GF-D8 (cell line): ENCODE results near the gene IL1B.

Experiments used
- DNase-seq: peaks from one replicate; lab custom pipeline; 2025; lab: John Stamatoyannopoulos, UW

Gene IL1B

DNA sequence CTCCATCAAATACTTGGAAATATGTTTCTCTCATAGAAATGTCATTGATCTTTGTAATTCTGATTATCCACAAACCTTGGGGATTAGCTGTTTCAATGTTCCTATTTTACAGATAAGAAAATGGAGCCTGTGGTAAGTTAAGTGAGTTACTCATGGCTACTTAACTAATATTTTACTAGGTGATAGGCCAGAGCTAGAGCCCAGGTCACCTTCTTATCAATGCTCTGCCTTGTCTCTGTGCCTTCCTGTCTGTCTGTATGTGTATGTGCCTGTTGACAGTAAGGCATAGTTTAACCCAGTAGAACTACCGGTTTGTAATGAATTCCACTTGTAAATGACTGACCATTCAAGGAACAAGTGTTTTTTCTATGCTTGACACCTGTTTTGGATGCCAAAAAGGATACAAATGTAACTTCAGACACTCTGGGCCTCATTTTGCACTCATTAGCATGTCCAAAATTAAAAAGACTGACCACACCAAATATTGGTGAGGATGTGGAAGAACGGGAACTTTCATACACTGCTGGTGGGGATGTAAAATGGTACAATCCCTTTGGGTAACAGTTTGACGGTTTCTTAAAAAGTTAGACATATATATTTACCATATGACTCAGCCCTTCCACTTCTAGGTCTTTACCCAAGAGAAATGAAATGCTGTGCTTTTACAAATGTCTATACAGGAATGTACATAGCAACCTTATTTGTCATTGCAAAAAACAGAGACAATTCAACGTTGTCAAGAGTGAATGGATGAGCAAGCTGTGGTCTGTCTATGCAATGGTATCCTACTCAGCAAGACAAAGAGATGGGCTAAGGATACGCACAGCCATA lies 32.7 kb downstream of the IL1B start:
- DNase-seq, result no peak

DNA sequence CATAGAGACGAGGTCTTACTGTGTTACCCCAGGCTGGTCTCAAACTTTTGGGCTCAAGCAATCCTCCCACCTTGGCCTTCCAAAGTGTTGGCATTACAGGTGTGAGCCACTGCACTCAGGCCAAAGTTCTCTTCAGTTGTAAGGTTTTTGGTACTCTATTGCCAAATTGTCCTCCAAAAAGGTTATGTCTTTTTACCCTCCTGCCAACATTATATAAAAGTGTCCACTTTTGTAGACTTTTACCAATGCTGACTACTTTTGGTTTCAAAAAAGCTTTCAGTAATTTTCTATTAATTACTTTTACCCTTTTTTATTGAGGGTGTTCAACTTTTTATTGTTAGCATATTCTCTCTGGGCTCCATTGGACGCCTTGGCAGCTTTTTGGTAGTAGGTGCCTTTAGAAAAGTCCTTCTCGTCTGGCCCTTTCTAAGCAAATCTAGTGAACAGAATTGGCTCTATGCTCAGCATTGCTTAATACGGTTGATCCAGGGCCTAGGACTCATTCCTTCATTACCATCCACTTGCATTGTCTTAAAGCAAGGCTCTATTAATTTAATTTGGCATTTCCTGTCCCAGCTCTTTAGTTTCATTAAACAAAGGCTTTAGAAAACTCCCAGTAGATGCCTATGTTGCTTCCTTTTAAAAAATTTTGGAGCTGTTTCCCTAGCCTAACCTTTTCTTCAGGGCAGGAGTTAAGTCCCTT lies 35.5 kb downstream of the IL1B start:
- no peak for DNase-seq

- DNase-seq, result peak; percentile 61
Observed at GRCh38 chr2:112798979-112799975, 37.3 kb downstream of the IL1B start.

- no peak for DNase-seq
Observed at GRCh38 chr2:112796486-112796885, 40.1 kb downstream of the IL1B start.

DNA sequence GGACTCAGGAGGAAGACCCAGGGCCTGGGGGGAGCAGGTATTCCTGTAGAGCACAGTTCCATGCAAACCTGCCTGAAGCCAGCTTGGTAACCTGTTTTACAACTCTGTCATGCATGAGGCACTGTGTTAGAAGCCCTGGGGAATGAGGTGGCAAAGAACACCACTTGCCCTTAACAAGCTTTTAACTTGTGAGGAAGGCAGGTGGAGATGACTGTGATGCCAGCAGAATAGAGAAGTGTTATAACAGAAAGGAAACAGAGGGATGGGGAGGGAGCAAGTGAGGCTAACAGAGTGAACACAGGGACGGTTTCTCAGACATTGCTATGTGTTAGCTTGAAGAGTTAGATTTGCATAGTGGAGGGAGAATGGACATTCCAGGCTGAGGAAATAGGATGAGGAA lies 40.8 kb downstream of the IL1B start:
- peak; percentile 55 for DNase-seq

DNA sequence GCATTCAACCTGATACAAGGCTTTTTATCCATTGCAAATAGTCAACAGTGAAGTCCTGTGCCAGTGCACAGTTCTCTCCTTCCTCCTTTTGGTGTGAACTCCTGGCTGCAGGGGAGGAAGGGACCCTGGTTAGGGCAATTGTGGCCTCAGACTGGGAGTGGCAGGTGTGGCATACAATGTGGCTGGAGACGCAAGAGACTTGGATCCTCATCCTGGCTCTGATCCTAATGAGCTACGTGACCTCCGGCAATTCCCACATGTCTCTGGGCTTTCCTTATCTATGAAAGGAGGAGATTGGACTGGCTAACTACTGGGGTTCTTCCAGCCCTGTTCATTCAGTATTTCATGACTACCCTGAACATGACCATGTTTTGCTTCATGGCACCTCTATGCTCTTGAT lies 41.7 kb downstream of the IL1B start:
- DNase-seq, result peak; percentile 22

DNA sequence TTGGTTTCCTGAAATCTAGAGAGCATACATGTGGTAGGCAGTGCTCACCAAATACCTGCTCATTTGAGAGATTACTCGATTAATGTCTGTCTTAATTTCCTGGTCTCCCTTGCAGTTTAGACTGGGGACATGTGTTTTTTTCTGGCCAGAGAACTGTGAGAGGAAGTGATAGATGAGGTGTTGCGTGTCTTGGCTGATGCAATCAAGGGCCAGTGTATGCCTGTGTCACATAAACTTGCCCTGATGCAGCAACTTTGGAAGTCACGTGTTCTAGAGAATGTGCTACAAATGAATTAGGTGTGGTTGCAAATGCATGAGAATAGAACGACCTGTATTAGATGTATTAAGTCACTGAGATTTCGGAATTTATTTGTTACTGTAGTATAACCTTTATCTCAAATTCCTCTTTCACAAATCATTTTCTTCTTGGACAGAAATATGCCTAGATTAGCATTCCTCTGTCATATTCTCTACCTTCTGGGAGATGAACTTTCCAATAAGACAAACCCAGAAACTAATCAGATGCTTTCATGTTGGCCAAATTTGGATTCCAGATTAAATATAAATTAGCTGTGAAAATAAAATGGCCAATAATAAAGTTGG lies 42.3 kb downstream of the IL1B start:
- DNase-seq, result peak; percentile 96

DNA sequence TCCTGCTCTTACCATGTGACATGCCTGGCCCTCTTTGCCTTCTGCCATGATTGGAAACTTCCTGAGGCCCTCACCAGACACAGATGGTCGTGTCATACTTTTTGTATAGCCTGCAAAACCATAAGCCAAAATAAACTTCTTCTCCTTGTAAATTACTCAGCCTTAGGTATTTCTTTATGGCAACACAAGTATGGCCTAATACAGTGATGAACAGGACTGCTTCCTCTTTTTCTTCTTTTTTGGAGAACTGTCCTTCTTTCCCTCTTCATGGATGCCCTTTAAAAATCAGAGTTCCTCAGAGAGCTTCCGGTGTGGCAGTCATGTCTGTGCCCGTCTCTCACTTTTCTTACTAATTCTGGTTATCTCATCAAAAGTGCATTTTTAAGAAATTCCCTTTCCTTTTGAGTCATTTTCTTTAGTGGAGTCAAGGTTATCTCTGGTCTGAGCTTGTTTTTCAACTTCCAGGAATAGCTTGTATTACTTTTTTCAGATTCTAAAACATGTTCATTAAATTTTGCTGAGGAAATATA lies 43.1 kb downstream of the IL1B start:
- peak; percentile 88 for DNase-seq

- no peak for DNase-seq
Observed at GRCh38 chr2:112792419-112792818, 44.2 kb downstream of the IL1B start.

- no peak for DNase-seq
Observed at GRCh38 chr2:112791693-112792230, 44.8 kb downstream of the IL1B start.

DNA sequence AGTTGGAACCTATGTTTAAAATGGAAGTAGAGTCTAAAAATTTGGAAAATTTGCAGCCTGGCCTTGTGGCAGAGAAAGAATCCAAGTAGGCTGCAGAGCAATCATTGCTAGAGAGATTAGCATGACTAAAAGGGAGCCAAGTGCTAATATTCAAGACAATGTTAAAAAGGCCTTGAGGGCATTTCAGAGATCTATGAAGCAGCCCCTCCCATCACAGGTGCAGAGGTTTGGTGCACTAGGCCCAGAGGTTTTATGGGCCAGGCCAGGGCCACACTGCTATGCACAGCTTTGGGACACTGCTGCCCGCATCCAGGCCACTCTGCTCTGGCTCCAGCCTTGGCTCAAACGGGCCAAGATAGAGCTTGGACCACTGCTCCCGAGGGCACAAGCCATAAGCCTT lies 45.6 kb downstream of the IL1B start:
- no peak for DNase-seq

DNA sequence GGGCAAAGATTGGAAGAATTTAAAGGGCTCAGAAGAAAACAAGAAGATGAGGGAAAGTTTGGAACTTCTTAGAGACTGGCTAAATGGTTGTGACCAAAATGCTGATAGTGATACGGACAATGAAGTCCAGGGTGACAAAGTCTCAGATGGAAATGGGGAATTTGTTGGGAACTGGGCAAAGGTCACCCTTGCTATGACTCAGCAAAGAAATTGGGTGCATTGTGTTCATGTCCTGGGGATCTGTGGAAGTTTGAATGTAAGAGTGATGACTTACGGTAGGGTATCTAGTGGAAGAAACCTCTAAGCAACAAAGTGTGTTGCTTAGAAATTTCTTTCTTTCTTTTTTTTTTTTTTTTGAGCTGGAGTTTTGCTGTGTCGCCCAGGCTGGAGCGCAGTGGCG lies 46.3 kb downstream of the IL1B start:
- DNase-seq, result no peak

DNA sequence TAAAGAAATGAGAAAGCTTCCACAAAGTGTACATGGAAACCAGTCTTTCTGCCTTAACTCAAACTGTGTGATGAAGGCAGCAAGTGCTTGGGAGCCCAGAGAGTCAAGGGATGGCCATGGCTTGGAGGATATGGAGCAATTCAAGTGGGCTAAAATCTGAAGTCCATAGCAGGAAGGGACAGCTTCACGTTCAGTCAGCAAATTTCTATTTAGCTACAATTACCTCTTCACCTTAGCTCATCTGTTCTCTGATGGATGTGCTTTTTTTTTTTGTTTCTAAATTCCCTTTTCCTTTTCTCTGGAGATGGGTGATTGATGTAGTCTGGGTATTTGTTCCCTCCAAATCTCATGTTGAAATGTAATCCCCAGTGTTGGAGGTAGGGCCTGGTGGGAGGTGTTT lies 47.4 kb downstream of the IL1B start:
- no peak for DNase-seq

- no peak for DNase-seq
Observed at GRCh38 chr2:112788653-112789052, 47.9 kb downstream of the IL1B start.

DNA sequence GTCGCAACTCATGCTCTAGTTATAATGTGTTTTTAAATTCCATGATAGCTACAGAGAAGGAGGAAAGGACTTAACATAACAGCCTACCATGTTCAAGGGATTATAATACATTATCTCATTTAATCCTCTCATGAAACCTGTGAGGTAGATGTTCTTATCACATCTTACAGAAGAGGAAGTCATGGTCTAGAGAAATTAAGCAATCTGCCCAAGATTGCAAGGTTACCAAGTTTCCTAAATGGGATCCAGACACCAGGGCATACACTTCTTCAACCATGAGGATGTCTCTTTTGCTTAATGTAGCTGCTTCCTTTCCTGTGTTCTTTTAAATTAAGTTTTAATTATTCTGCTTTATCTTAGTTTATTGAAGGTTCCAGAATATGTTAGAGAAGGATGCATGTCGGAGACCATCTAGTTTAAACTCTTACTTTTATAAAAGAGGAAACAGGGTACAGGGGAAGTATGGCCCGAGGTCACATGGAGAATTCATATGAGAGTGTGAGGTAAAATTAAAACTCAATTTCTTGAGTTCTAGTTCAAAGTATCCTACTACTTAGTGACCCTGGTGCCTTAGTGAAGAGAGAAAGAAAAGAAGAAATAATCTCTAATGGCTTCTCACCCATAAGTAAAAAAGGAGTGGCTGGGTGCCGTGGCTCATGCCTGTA lies 48.7 kb downstream of the IL1B start:
- DNase-seq, result peak; percentile 97

DNA sequence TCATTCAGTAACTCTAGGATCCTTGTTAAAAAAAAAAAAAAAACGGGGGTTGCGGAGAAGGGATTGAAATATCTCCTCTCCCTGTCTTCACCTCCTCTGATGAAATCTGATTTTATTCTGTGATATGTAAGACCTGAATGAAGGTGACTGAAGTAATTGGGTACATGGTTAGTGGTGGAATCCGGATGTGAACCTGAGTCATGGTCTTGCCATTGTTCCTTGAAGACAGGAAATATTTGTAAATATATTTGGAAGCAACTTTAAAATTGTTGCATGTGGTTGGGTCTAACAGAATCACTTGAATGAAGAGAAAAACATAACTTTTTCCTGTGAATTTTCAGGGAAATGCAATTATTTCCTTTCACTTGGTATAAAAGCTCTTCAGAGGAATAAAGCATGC lies 49.3 kb downstream of the IL1B start:
- peak; percentile 65 for DNase-seq

DNA sequence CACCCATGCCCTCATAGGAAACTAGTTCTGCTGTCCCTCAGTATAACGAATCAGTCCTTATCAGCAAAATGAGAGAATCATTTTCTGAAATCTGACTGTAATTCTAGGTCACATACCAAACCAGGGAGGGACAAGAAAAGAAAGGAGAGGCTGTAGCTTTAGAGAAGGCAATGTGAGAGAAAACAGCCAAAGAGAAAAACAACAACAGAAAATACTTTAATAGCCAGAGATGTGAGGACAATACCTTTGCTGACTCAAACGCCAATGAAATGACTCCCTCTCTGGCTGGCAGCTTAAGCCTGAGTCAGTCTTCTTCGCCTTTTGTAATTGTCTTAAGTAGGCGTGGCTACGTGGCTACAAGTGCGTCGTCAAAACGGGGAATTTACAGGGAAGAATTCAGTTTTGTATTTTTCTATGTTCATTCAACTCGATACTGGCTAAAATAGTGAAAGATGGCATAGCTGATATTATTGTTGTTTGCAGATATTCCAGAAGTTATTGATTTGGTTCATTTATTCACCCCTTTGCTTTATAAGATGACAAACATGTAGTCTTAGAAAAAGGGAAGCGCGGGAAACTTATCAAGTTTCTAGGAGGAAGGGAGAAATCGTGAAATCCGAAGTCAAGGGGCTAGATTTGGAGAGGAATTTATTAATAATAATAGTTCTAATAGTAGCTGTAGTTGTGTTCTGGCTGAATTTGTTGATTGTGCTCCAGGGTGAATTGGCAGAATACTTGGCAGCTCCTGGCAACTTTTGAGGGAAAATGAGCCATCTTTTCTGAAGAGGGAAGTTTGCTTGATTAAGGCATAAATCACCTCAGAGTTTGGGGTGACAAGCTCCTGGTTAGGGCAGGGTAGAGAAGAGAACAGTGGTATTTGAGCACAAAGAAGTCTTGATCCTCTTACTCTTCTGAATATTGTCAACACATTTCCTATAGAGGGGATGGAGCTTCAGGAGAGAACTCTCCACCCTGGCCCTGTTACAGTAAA lies 52.1 kb downstream of the IL1B start, which contains the start of gene IL1A:
Gene IL1A, minus strand, starts transcription at position 295 of the 991 bp plus-strand sequence. CDS start 723 bp downstream, outside the sequence.
- no peak for DNase-seq

GRCh38 chr2:112783187-112783714 lies 53.3 kb downstream of the IL1B start:
- DNase-seq, result no peak

DNA sequence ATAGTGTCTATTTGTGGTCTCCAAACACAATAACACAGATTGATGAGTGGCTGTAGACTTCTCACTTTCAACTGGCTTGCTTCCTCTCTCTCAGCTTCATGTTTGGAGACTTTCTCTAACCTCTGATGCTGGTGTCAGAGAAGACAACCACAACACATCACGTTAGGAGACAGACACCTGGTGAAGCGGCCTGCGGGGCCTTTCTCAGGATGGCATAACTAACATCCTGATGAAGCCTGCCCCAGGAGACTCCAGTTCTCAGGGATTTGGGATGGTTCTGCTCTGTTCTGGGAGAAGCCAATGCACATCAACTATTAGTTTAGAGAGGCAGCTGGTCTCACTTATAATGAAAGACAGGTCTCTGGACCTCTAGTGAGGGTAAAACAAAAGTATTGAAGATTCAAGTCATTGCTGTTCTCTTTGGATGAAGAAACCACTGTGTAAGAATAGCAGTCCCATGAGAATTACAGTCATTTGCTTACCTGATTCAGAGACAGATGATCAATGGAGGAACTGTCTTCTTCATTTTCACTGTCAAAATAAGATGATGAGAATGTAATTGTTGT lies 54.3 kb downstream of the IL1B start:
- DNase-seq, result no peak
